ENCODE measurements around the gene CA5A.
"Not testable (repeated sequence)": the region's sequence is repeated elsewhere in the genome, so short reads cannot be mapped to it uniquely, and the experiment has no call there.

Gene CA5A

GRCh38 chr16:87896176-87896890, 40.0 kb downstream of the CA5A start:
- H3K9ac ChIP-seq; H3K79me2 ChIP-seq (ENCODE audit: insufficient read depth, low read depth); H4K20me1 ChIP-seq (ENCODE audit: insufficient read depth); H3K4me1 ChIP-seq (ENCODE audit: low read depth, poor library complexity, severe bottlenecking); H3K36me3 ChIP-seq (ENCODE audit: insufficient read depth); H3K4me2 ChIP-seq; H3K27ac ChIP-seq; H2AFZ ChIP-seq (ENCODE audit: low read depth); H3K4me3 ChIP-seq (IDR thresholded peaks at IDR 0.05; ENCODE audit: insufficient read depth, low read depth, low read length): not testable (repeated sequence)
- peaks cover 18% of the 10 kb centered on the region; the same call in 1 of the 2 replicates for H3K27me3 ChIP-seq (ENCODE audit: insufficient read depth, low read depth)

- Histone ChIP-seq H3K27me3 (ENCODE audit: insufficient read depth, low read depth) (peaks cover 13% of the 10 kb centered on the region; the same call in 1 of the 2 replicates), H3K79me2 (ENCODE audit: insufficient read depth, low read depth) (no peaks in the 10 kb centered on the region), H3K9ac (no peak overlapping the region), H4K20me1 (ENCODE audit: insufficient read depth) (no peaks in the 10 kb centered on the region), H3K36me3 (ENCODE audit: insufficient read depth) (no peaks in the 10 kb centered on the region), H3K4me1 (ENCODE audit: low read depth, poor library complexity, severe bottlenecking) (no peaks in the 10 kb centered on the region), H2AFZ (ENCODE audit: low read depth) (no peak overlapping the region), H3K4me2 (no peak overlapping the region), H3K27ac (no peak overlapping the region), H3K4me3 (IDR thresholded peaks at IDR 0.05; ENCODE audit: insufficient read depth, low read depth, low read length) (no peak overlapping the region)
- TF ChIP-seq CTCF (conservative IDR thresholded peaks at IDR 0.05; ENCODE audit: low read depth, low read length): no peak
Observed at GRCh38 chr16:87895641-87896141, 40.6 kb downstream of the CA5A start.

GRCh38 chr16:87894005-87894404, 42.3 kb downstream of the CA5A start:
- H3K4me1 ChIP-seq (ENCODE audit: low read depth, poor library complexity, severe bottlenecking); H2AFZ ChIP-seq (ENCODE audit: low read depth); H3K27ac ChIP-seq; H3K27me3 ChIP-seq (ENCODE audit: insufficient read depth, low read depth); H4K20me1 ChIP-seq (ENCODE audit: insufficient read depth); H3K79me2 ChIP-seq (ENCODE audit: insufficient read depth, low read depth); H3K9ac ChIP-seq; H3K4me2 ChIP-seq; H3K4me3 ChIP-seq (IDR thresholded peaks at IDR 0.05; ENCODE audit: insufficient read depth, low read depth, low read length); H3K36me3 ChIP-seq (ENCODE audit: insufficient read depth): not testable (repeated sequence)

- TF ChIP-seq CTCF (conservative IDR thresholded peaks at IDR 0.05; ENCODE audit: low read depth, low read length): no peak
- Histone ChIP-seq H3K4me2 (no peak overlapping the region), H4K20me1 (ENCODE audit: insufficient read depth) (no peaks in the 10 kb centered on the region), H3K4me1 (ENCODE audit: low read depth, poor library complexity, severe bottlenecking) (no peaks in the 10 kb centered on the region), H3K4me3 (IDR thresholded peaks at IDR 0.05; ENCODE audit: insufficient read depth, low read depth, low read length) (no peak overlapping the region), H3K36me3 (ENCODE audit: insufficient read depth) (no peaks in the 10 kb centered on the region), H3K27ac (no peak overlapping the region), H3K9ac (no peak overlapping the region), H3K79me2 (ENCODE audit: insufficient read depth, low read depth) (no peaks in the 10 kb centered on the region), H2AFZ (ENCODE audit: low read depth) (no peak overlapping the region), H3K27me3 (ENCODE audit: insufficient read depth, low read depth) (peaks cover 2% of the 10 kb centered on the region; the same call in 1 of the 2 replicates)
Observed at GRCh38 chr16:87891764-87892163, 44.6 kb downstream of the CA5A start.

GRCh38 chr16:87889762-87890161, 46.6 kb downstream of the CA5A start:
- H3K4me2 ChIP-seq; H3K27ac ChIP-seq; H3K9ac ChIP-seq; H3K4me1 ChIP-seq (ENCODE audit: low read depth, poor library complexity, severe bottlenecking); H2AFZ ChIP-seq (ENCODE audit: low read depth); H3K27me3 ChIP-seq (ENCODE audit: insufficient read depth, low read depth); H3K36me3 ChIP-seq (ENCODE audit: insufficient read depth); H3K4me3 ChIP-seq (IDR thresholded peaks at IDR 0.05; ENCODE audit: insufficient read depth, low read depth, low read length); H4K20me1 ChIP-seq (ENCODE audit: insufficient read depth); H3K79me2 ChIP-seq (ENCODE audit: insufficient read depth, low read depth): not testable (repeated sequence)

GRCh38 chr16:87888346-87888745, 48.0 kb downstream of the CA5A start:
- H3K4me3 ChIP-seq (IDR thresholded peaks at IDR 0.05; ENCODE audit: insufficient read depth, low read depth, low read length); H3K9ac ChIP-seq; H2AFZ ChIP-seq (ENCODE audit: low read depth); H4K20me1 ChIP-seq (ENCODE audit: insufficient read depth); H3K27ac ChIP-seq; H3K36me3 ChIP-seq (ENCODE audit: insufficient read depth); H3K4me2 ChIP-seq; H3K79me2 ChIP-seq (ENCODE audit: insufficient read depth, low read depth); H3K4me1 ChIP-seq (ENCODE audit: low read depth, poor library complexity, severe bottlenecking): not testable (repeated sequence)
- peaks cover 11% of the 10 kb centered on the region; the same call in 1 of the 2 replicates for H3K27me3 ChIP-seq (ENCODE audit: insufficient read depth, low read depth)

- H3K36me3 ChIP-seq (ENCODE audit: insufficient read depth); H3K27ac ChIP-seq; H3K9ac ChIP-seq; H3K4me3 ChIP-seq (IDR thresholded peaks at IDR 0.05; ENCODE audit: insufficient read depth, low read depth, low read length); H3K4me1 ChIP-seq (ENCODE audit: low read depth, poor library complexity, severe bottlenecking); H3K4me2 ChIP-seq; H2AFZ ChIP-seq (ENCODE audit: low read depth); H4K20me1 ChIP-seq (ENCODE audit: insufficient read depth); H3K79me2 ChIP-seq (ENCODE audit: insufficient read depth, low read depth): not testable (repeated sequence)
- H3K27me3 ChIP-seq (ENCODE audit: insufficient read depth, low read depth): peaks cover 11% of the 10 kb centered on the region; the same call in 1 of the 2 replicates
Observed at GRCh38 chr16:87887931-87888330, 48.4 kb downstream of the CA5A start.

- H4K20me1 ChIP-seq (ENCODE audit: insufficient read depth); H3K27ac ChIP-seq; H3K79me2 ChIP-seq (ENCODE audit: insufficient read depth, low read depth); H3K4me3 ChIP-seq (IDR thresholded peaks at IDR 0.05; ENCODE audit: insufficient read depth, low read depth, low read length); H3K9ac ChIP-seq; H3K36me3 ChIP-seq (ENCODE audit: insufficient read depth); H3K4me2 ChIP-seq; H2AFZ ChIP-seq (ENCODE audit: low read depth); H3K4me1 ChIP-seq (ENCODE audit: low read depth, poor library complexity, severe bottlenecking): not testable (repeated sequence)
- peaks cover 28% of the 10 kb centered on the region; the same call in 1 of the 2 replicates for H3K27me3 ChIP-seq (ENCODE audit: insufficient read depth, low read depth)
Observed at GRCh38 chr16:87885371-87885967, 50.9 kb downstream of the CA5A start.

Measured in KMS-11 (cell line).